ENCODE results near the gene CLEC2A. TPM values are rescaled to one million over a fixed set of nuclear protein-coding genes. Genes with fewer than 3 reads are reported as not detected.

Gene CLEC2A
- polyA plus RNA-seq, 1 donor from 2014 or later, result not detected

GRCh38 chr12:9906873-9907272, 25.3 kb downstream of the CLEC2A start:
- Histone ChIP-seq H2AFZ (ENCODE audit: low read depth, low read length) (no peak overlapping the region), H3K4me2 (ENCODE audit: low read length) (no peak overlapping the region), H3K79me2 (replicated peaks; ENCODE audit: insufficient read depth, low read length) (peaks cover 5% of the 10 kb centered on the region), H3K27ac (ENCODE audit: low read length) (no peak overlapping the region), H3K27me3 (ENCODE audit: insufficient read depth, low read depth, low read length) (no peaks in the 10 kb centered on the region), H3K9me2 (ENCODE audit: insufficient read depth, low read length) (no peaks in the 10 kb centered on the region), H3K36me3 (ENCODE audit: insufficient read depth, low read length) (no peaks in the 10 kb centered on the region), H3K9me3 (ENCODE audit: low read length) (no peaks in the 10 kb centered on the region), H3K4me3 (ENCODE audit: low read length) (no peak overlapping the region), H4K20me1 (ENCODE audit: insufficient read depth) (no peaks in the 10 kb centered on the region), H3K9ac (ENCODE audit: low read length) (no peak overlapping the region), H3F3A (ENCODE audit: insufficient read depth, low read length, poor library complexity, severe bottlenecking) (no peaks in the 10 kb centered on the region)
- TF ChIP-seq SMC3 (conservative IDR thresholded peaks at IDR 0.05; ENCODE audit: poor library complexity), result no peak

- H3K27ac ChIP-seq (ENCODE audit: low read length), result no peak overlapping the region
- H3K9me2 ChIP-seq (ENCODE audit: insufficient read depth, low read length), result no peaks in the 10 kb centered on the region
- H3F3A ChIP-seq (ENCODE audit: insufficient read depth, low read length, poor library complexity, severe bottlenecking), result no peaks in the 10 kb centered on the region
- H3K9ac ChIP-seq (ENCODE audit: low read length), result no peak overlapping the region
- H3K36me3 ChIP-seq (ENCODE audit: insufficient read depth, low read length), result no peaks in the 10 kb centered on the region
- H3K79me2 ChIP-seq (replicated peaks; ENCODE audit: insufficient read depth, low read length), result no peaks in the 10 kb centered on the region
- H3K4me2 ChIP-seq (ENCODE audit: low read length), result no peak overlapping the region
- no peaks in the 10 kb centered on the region for H3K27me3 ChIP-seq (ENCODE audit: insufficient read depth, low read depth, low read length)
- no peak overlapping the region for H2AFZ ChIP-seq (ENCODE audit: low read depth, low read length)
- TF ChIP-seq EP300 (conservative IDR thresholded peaks at IDR 0.05; ENCODE audit: poor library complexity, severe bottlenecking), result no peak
- TF ChIP-seq SMC3 (conservative IDR thresholded peaks at IDR 0.05; ENCODE audit: poor library complexity), result no peak
- TF ChIP-seq REST (IDR thresholded peaks at IDR 0.05; ENCODE audit: borderline replicate concordance), result no peak
- TF ChIP-seq EZH2 (IDR thresholded peaks at IDR 0.05; ENCODE audit: borderline replicate concordance, insufficient read depth, low read length, poor library complexity, severe bottlenecking), result no peak
- no peak for TF ChIP-seq CTCF (IDR thresholded peaks at IDR 0.05; ENCODE audit: poor library complexity, severe bottlenecking)
- TF ChIP-seq RAD21 (conservative IDR thresholded peaks at IDR 0.05), result no peak
- TF ChIP-seq TAF1 (IDR thresholded peaks at IDR 0.05; ENCODE audit: low read depth), result no peak
- TF ChIP-seq MXI1 (conservative IDR thresholded peaks at IDR 0.05; ENCODE audit: poor library complexity, severe bottlenecking), result no peak
- no peak overlapping the region for H3K4me3 ChIP-seq (ENCODE audit: low read length)
- no peaks in the 10 kb centered on the region for H3K9me3 ChIP-seq (ENCODE audit: low read length)
- no peaks in the 10 kb centered on the region for H4K20me1 ChIP-seq (ENCODE audit: insufficient read depth)
Observed at GRCh38 chr12:9902539-9903228, 29.5 kb downstream of the CLEC2A start.

Data from neural cell (in vitro differentiated cells).